SK-N-SH (cell line): ENCODE results near the gene RPS6KA2. TPM values are rescaled to one million over a fixed set of nuclear protein-coding genes. Genes with fewer than 3 reads are reported as not detected.

Experiments used
- CTCF ChIA-PET: fragments of 300-600, 350-600 bp; formaldehyde crosslinking; extraction: SDS; loops from one replicate; lab custom pipeline; 2021; lab: Yijun Ruan, JAX
- POLR2A ChIA-PET: fragments of 350-600 bp; sonication (Branson Sonifier 250); formaldehyde crosslinking; extraction: SDS; loops from one replicate; lab custom pipeline; 2020; ENCODE audit warnings: antibody characterized with exemption, inconsistent platforms; lab: Yijun Ruan, JAX
- DNase-seq: peaks from one replicate; pipeline ENCODE4 v3.0.0; 2012
- H2AFZ ChIP-seq: fragments of 200-600 bp; sonication (generic); 2 replicates; pipeline ENCODE4 v1.8.1; 2016; ENCODE audit warnings: antibody characterized with exemption, mild to moderate bottlenecking, low read depth
- H3F3A ChIP-seq: fragments of 200-600 bp; sonication (generic); replicated peaks from 2 replicates; pipeline ENCODE3; 2016; ENCODE audit warnings: antibody characterized with exemption, mild to moderate bottlenecking; ENCODE audit not compliant: insufficient read depth
- H3K27ac ChIP-seq, 2 experiments: fragments of 200-500 bp in 1 of 2; fragments of 200-600 bp in 1 of 2; sonication (Bioruptor generic) in 1 of 2; sonication (generic), shearing (Covaris generic) in 1 of 2; 2 replicates each; pipeline versions ENCODE4 v1.5.1 to v1.6.1; 2014 to 2016; ENCODE audit warnings: low read depth in 2 of 2, inconsistent platforms in 1 of 2, low read length in 1 of 2, mild to moderate bottlenecking in 1 of 2, mixed read lengths in 1 of 2
- H3K27me3 ChIP-seq: fragments of 200-600 bp; sonication (generic), shearing (Covaris generic); 2 replicates; pipeline ENCODE4 v1.6.1; 2016; ENCODE audit warnings: mixed run types; ENCODE audit not compliant: insufficient read depth
- H3K36me3 ChIP-seq, 2 experiments: fragments of 200-500 bp in 1 of 2; fragments of 200-600 bp in 1 of 2; sonication (Bioruptor generic) in 1 of 2; sonication (generic) in 1 of 2; replicated peaks in 1 of 2; 2 replicates each; pipeline versions ENCODE3 to v1.5.1; 2014 to 2016; ENCODE audit warnings: low read length in 1 of 2, mild to moderate bottlenecking in 1 of 2; ENCODE audit not compliant: insufficient read depth in 2 of 2, control insufficient read depth in 1 of 2
- H3K4me1 ChIP-seq, 2 experiments: fragments of 200-500 bp in 1 of 2; fragments of 200-600 bp in 1 of 2; sonication (Bioruptor generic) in 1 of 2; sonication (generic), shearing (Covaris generic) in 1 of 2; 2 replicates each; pipeline versions ENCODE4 v1.5.1 to v1.6.1; 2014 to 2016; ENCODE audit warnings: low read depth in 1 of 2, low read length in 1 of 2, mixed run types in 1 of 2; ENCODE audit not compliant: insufficient read depth in 2 of 2, control insufficient read depth in 1 of 2
- H3K4me2 ChIP-seq: fragments of 200-600 bp; sonication (generic), shearing (Covaris generic); 2 replicates; pipeline ENCODE4 v1.6.1; 2017; ENCODE audit warnings: mixed run types
- H3K4me3 ChIP-seq, 2 experiments: fragments of 200-500 bp in 1 of 2; fragments of 200-600 bp in 1 of 2; sonication (Bioruptor generic) in 1 of 2; sonication (generic), shearing (Covaris generic) in 1 of 2; 2 replicates each; pipeline versions ENCODE4 v1.5.1 to v1.8.1; 2014 to 2016; ENCODE audit warnings: low read depth in 2 of 2, inconsistent platforms in 1 of 2, low read length in 1 of 2, mild to moderate bottlenecking in 1 of 2, mixed read lengths in 1 of 2, moderate library complexity in 1 of 2
- H3K79me2 ChIP-seq: fragments of 200-600 bp; sonication (generic); 2 replicates; pipeline ENCODE4 v1.8.1; 2017; ENCODE audit warnings: mild to moderate bottlenecking; ENCODE audit not compliant: insufficient read depth
- H3K9ac ChIP-seq: fragments of 200-600 bp; sonication (generic); 2 replicates; pipeline ENCODE4 v1.6.1; 2017; ENCODE audit warnings: mixed run types
- H3K9me2 ChIP-seq: fragments of 200-600 bp; sonication (generic); 2 replicates; pipeline ENCODE4 v1.6.1; 2017; ENCODE audit warnings: mixed run types
- H3K9me3 ChIP-seq: fragments of 200-600 bp; sonication (generic); 2 replicates; pipeline ENCODE4 v1.6.1; 2017; ENCODE audit warnings: mixed run types, mild to moderate bottlenecking, moderate library complexity
- H4K20me1 ChIP-seq: fragments of 200-600 bp; sonication (generic); 2 replicates; pipeline ENCODE4 v1.6.1; 2017; ENCODE audit warnings: mild to moderate bottlenecking, mixed run types; ENCODE audit not compliant: insufficient read depth
- CHD2 ChIP-seq: fragments of 150-350 bp; IDR thresholded peaks from 2 replicates; pipeline ENCODE4 v1.6.1; 2018; ENCODE audit warnings: low read length; ENCODE audit not compliant: partially characterized antibody
- CTCF ChIP-seq: fragments of 200-600 bp; sonication (generic); IDR thresholded peaks from 2 replicates; pipeline ENCODE4 v1.6.1; 2017; ENCODE audit warnings: antibody characterized with exemption, mild to moderate bottlenecking, moderate library complexity
- EP300 ChIP-seq, 2 experiments: IDR thresholded peaks; 2 replicates each; pipeline versions ENCODE4 v1.4.0 to v1.6.1; 2012; ENCODE audit warnings: borderline replicate concordance in 1 of 2, low read depth in 1 of 2, low read length in 1 of 2
- FOXJ3 ChIP-seq: sonication (generic); formaldehyde crosslinking; IDR thresholded peaks from 2 replicates; pipeline ENCODE4 v1.5.1; 2020; ENCODE audit warnings: mild to moderate bottlenecking, missing genetic modification reagents
- GATA2 ChIP-seq: sonication (generic); formaldehyde crosslinking; IDR thresholded peaks from 2 replicates; pipeline ENCODE4 v1.5.0; 2020; ENCODE audit warnings: mild to moderate bottlenecking, missing genetic modification reagents
- IRF3 ChIP-seq: fragments of 150-350 bp; IDR thresholded peaks from 2 replicates; pipeline ENCODE4 v1.6.1; 2016; ENCODE audit warnings: mild to moderate bottlenecking, low read depth, low read length
- MAX ChIP-seq: IDR thresholded peaks from 2 replicates; pipeline ENCODE4 v1.4.0; 2012; ENCODE audit warnings: low read depth
- MEF2A ChIP-seq: IDR thresholded peaks from 2 replicates; pipeline ENCODE4 v1.4.0; 2012; ENCODE audit warnings: low read depth, borderline replicate concordance
- MXI1 ChIP-seq: IDR thresholded peaks from 2 replicates; pipeline ENCODE4 v1.6.1; 2012; ENCODE audit warnings: mild to moderate bottlenecking, low read depth, low read length, improper control_type of control experiment
- NFIC ChIP-seq: IDR thresholded peaks from 2 replicates; pipeline ENCODE4 v1.4.0; 2012; ENCODE audit warnings: borderline replicate concordance
- PBX3 ChIP-seq: IDR thresholded peaks from 2 replicates; pipeline ENCODE4; 2012
- RAD21 ChIP-seq: IDR thresholded peaks from 2 replicates; pipeline ENCODE4 v1.6.1; 2012; ENCODE audit warnings: mild to moderate bottlenecking, low read length
- RCOR1 ChIP-seq: fragments of 150-350 bp; IDR thresholded peaks from 2 replicates; pipeline ENCODE4 v1.6.1; 2017; ENCODE audit warnings: antibody characterized with exemption, low read length
- RXRA ChIP-seq: IDR thresholded peaks from 2 replicates; pipeline ENCODE4 v1.4.0; 2012; ENCODE audit warnings: low read depth, mild to moderate bottlenecking, borderline replicate concordance
- SIN3A ChIP-seq: IDR thresholded peaks from 2 replicates; pipeline ENCODE4 v1.6.1; 2012; ENCODE audit warnings: low read depth, mild to moderate bottlenecking, low read length, moderate library complexity, borderline replicate concordance
- TAF1 ChIP-seq: IDR thresholded peaks from 2 replicates; pipeline ENCODE4 v1.6.1; 2012; ENCODE audit warnings: low read depth, mild to moderate bottlenecking, low read length, moderate library complexity, borderline replicate concordance
- TCF12 ChIP-seq: IDR thresholded peaks from 2 replicates; pipeline ENCODE4 v1.4.0; 2012
- TEAD4 ChIP-seq: IDR thresholded peaks from 2 replicates; pipeline ENCODE4 v1.4.0; 2012; ENCODE audit warnings: mild to moderate bottlenecking, borderline replicate concordance; ENCODE audit not compliant: insufficient read depth
- YY1 ChIP-seq: IDR thresholded peaks from 2 replicates; pipeline ENCODE4 v1.4.0; 2012; ENCODE audit warnings: low read depth, mild to moderate bottlenecking
- WGBS: methylation state at CpG from one replicate; pipeline ENCODE4 v1.1.6; 2017; ENCODE audit warnings: low lambda C conversion rate; 5-methylcytosine and 5-hydroxymethylcytosine counted together
- polyA plus RNA-seq, 3 experiments: library from polyadenylated mRNA; depleted of rRNA; stranded (reverse); fragments of >200 nt; gene quantifications; 2 replicates each; pipeline ENCODE4 v1.2.3, GENCODE V29; 2012

The RPS6KA2 gene
- polyA plus RNA-seq, 1 of the 3 experiments (the other 2 are of a cell fraction), result 59.5 TPM

- DNase-seq, result peak; percentile 86
- peak overlapping the region in 1 of 2 experiments; percentile 93; a peak in 2 of 4 replicates for H3K27ac ChIP-seq
- no peaks in the 10 kb centered on the region for H3F3A ChIP-seq
- H4K20me1 ChIP-seq, result no peaks in the 10 kb centered on the region
- H3K9me2 ChIP-seq, result no peaks in the 10 kb centered on the region
- CTCF ChIA-PET, result interaction anchor here (0.8 to 1.5 kb wide), 7 partner anchors 12 to 283 kb away, joined by 3 to 4 read pairs (median 3); no protein-coding TSS in a partner anchor
- H3K4me1 ChIP-seq, result peaks cover 0 to 58% of the 10 kb centered on the region in 2 experiments; a peak in 2 of 4 replicates
- H2AFZ ChIP-seq, result no peak overlapping the region
- no peaks in the 10 kb centered on the region for H3K9me3 ChIP-seq
- no peak overlapping the region for H3K4me3 ChIP-seq
- no peak for TF ChIP-seq IRF3
- TF ChIP-seq NFIC, result no peak
- no peak for TF ChIP-seq TEAD4
- TF ChIP-seq YY1, result no peak
- TF ChIP-seq MAX, result no peak
- TF ChIP-seq CHD2, result peak; percentile 81
- peak; percentile 30; the same call in 1 of the 2 replicates for TF ChIP-seq PBX3
- peak; percentile 71 for TF ChIP-seq FOXJ3 (CRISPR knock-in tag)
- TF ChIP-seq TAF1, result no peak
- peak; percentile 96 for TF ChIP-seq GATA2 (CRISPR knock-in tag)
- no peak for TF ChIP-seq RXRA
- no peak; the same call in 1 of the 2 replicates for TF ChIP-seq RAD21
- TF ChIP-seq CTCF, result no peak
- no peak for TF ChIP-seq MEF2A
- peak; percentile 96 for TF ChIP-seq MXI1
- peak; percentile 97 for TF ChIP-seq RCOR1
- TF ChIP-seq SIN3A, result 0 out of 2 replicates have a peak, but pooled peaks have one; percentile 46
- TF ChIP-seq EP300 (IDR thresholded peaks at IDR 0.05; ENCODE audit: borderline replicate concordance in 1 of 2, low read depth in 1 of 2, low read length in 1 of 2), result peak in 1 of 2 experiments; percentile 93; a peak in 2 of 4 replicates
- TF ChIP-seq TCF12, result peak; percentile 63
- POLR2A ChIA-PET, result interaction anchor here (0.6 to 1.4 kb wide), 2 partner anchors 187 to 337 kb away, joined by 3 to 5 read pairs; no protein-coding TSS in a partner anchor
- no peak overlapping the region for H3K4me2 ChIP-seq
- no peaks in the 10 kb centered on the region for H3K27me3 ChIP-seq
- H3K36me3 ChIP-seq, result peaks cover 10 to 63% of the 10 kb centered on the region in 2 experiments
- H3K9ac ChIP-seq, result no peak overlapping the region
- WGBS, result 53% methylated on average over 10 of the region's 10 CpGs
- H3K79me2 ChIP-seq, result no peaks in the 10 kb centered on the region
These were observed 187.5 kb downstream of the RPS6KA2 start for GRCh38 chr6:166439366-166440091.
